ENCODE data around the gene SPSB1.

- TF ChIP-seq EZH2 (IDR thresholded peaks at IDR 0.05; ENCODE audit: insufficient read depth, poor library complexity, severe bottlenecking): no peak
- no peak for TF ChIP-seq EZH2phosphoT487 (IDR thresholded peaks at IDR 0.05; ENCODE audit: insufficient read depth, low read depth)
These were observed 43.5 kb upstream of the SPSB1 start for GRCh38 chr1:9249263-9249533.
